HUES64 (cell line): Measurements from ENCODE around the gene FAM81A. TPM values are rescaled to one million over a fixed set of nuclear protein-coding genes. Genes with fewer than 3 reads are reported as not detected.
A peak's percentile ranks its signal among the peaks of the same experiment; 100 is the strongest.
"Not testable (repeated sequence)": the region's sequence is repeated elsewhere in the genome, so short reads cannot be mapped to it uniquely, and the experiment has no call there.

Experiments used
- H3K27ac ChIP-seq: 2 replicates; pipeline ENCODE4 v1.7.0; 2013; ENCODE audit warnings: low read depth, low read length, inconsistent platforms
- H3K27me3 ChIP-seq: 2 replicates; pipeline ENCODE4 v1.6.1; 2013; ENCODE audit warnings: mild to moderate bottlenecking, low read length; ENCODE audit not compliant: insufficient read depth
- H3K36me3 ChIP-seq: 2 replicates; pipeline ENCODE4 v1.6.1; 2013; ENCODE audit warnings: mild to moderate bottlenecking, low read length; ENCODE audit not compliant: insufficient read depth
- H3K4me1 ChIP-seq: 2 replicates; pipeline ENCODE4 v1.6.1; 2013; ENCODE audit warnings: mild to moderate bottlenecking, low read length, moderate library complexity; ENCODE audit not compliant: insufficient read depth
- H3K4me3 ChIP-seq: 2 replicates; pipeline ENCODE4 v1.5.1; 2013; ENCODE audit warnings: mild to moderate bottlenecking, low read length, moderate library complexity
- H3K9ac ChIP-seq: 2 replicates; pipeline ENCODE4 v1.6.1; 2013; ENCODE audit warnings: mild to moderate bottlenecking, low read depth, low read length
- H3K9me3 ChIP-seq: 2 replicates; pipeline ENCODE4 v1.6.1; 2013; ENCODE audit warnings: low read depth, low read length; ENCODE audit not compliant: insufficient read depth
- WGBS: fragments of 150-250, 120-280 bp; methylation state at CpG from one replicate; pipeline ENCODE4 v1.1.7; 2013; ENCODE audit warnings: missing lambda C conversion rate; 5-methylcytosine and 5-hydroxymethylcytosine counted together
- polyA plus RNA-seq, 2 experiments: library from polyadenylated mRNA; stranded (reverse); fragments of 50-300 nt; gene quantifications; one replicate each; pipeline ENCODE4 v1.2.3, GENCODE V29; 2013

Gene FAM81A
- 0.90 TPM for polyA plus RNA-seq (2013, experiment 1 of 2)
- polyA plus RNA-seq (2013, experiment 2 of 2) = 1.6 TPM

- Histone ChIP-seq H3K4me3 (peak within 1 kb of the TSS; percentile 81), H3K27me3 (peaks cover 80% of the 10 kb centered on the region), H3K9me3 (no peaks in the 10 kb centered on the region), H3K27ac (no peak within 1 kb of the TSS), H3K36me3 (no peaks in the 10 kb centered on the region), H3K9ac (peak within 1 kb of the TSS; percentile 48; the same call in 1 of the 2 replicates), H3K4me1 (peaks cover 6% of the 10 kb centered on the region; the same call in 1 of the 2 replicates)
- WGBS = under 1% methylated on average over 96 of the region's 96 CpGs
Observed at GRCh38 chr15:59437817-59438624, at the start of gene FAM81A. FAM81A (plus strand) TSS chr15:59438186; CDS start chr15:59458627, 20,441 bp downstream.

- Histone ChIP-seq H3K4me1 (0 out of 2 replicates have a peak, but pooled peaks cover 4% of the 10 kb centered on the region), H3K27ac (no peak overlapping the region), H3K27me3 (no peaks in the 10 kb centered on the region), H3K9me3 (no peaks in the 10 kb centered on the region), H3K4me3 (no peak overlapping the region), H3K36me3 (no peaks in the 10 kb centered on the region), H3K9ac (no peak overlapping the region)
- no CpG with 5 or more reads among the region's 3 CpGs for WGBS
Observed at GRCh38 chr15:59388670-59389069, 49.3 kb upstream of the FAM81A start.

- no peak overlapping the region for H3K27ac ChIP-seq
- no peaks in the 10 kb centered on the region for H3K9me3 ChIP-seq
- WGBS = 83% methylated on average over 5 of the region's 5 CpGs
- H3K4me3 ChIP-seq = no peak overlapping the region
- no peak overlapping the region for H3K9ac ChIP-seq
- no peaks in the 10 kb centered on the region for H3K27me3 ChIP-seq
- 0 out of 2 replicates have a peak, but pooled peaks cover 4% of the 10 kb centered on the region for H3K4me1 ChIP-seq
- no peaks in the 10 kb centered on the region for H3K36me3 ChIP-seq
Observed at GRCh38 chr15:59392299-59392698, 45.7 kb upstream of the FAM81A start.

- H3K27me3 ChIP-seq = peaks cover 3% of the 10 kb centered on the region; the same call in 1 of the 2 replicates
- H3K9ac ChIP-seq = no peak overlapping the region
- H3K27ac ChIP-seq = no peak overlapping the region
- H3K36me3 ChIP-seq = no peaks in the 10 kb centered on the region
- H3K4me3 ChIP-seq = no peak overlapping the region
- H3K4me1 ChIP-seq = 0 out of 2 replicates have a peak, but pooled peaks cover 4% of the 10 kb centered on the region
- H3K9me3 ChIP-seq = no peaks in the 10 kb centered on the region
- 93% methylated on average over 9 of the region's 9 CpGs for WGBS
Observed at GRCh38 chr15:59394166-59394661, 43.8 kb upstream of the FAM81A start.

GRCh38 chr15:59396211-59396610, 41.8 kb upstream of the FAM81A start:
- Histone ChIP-seq H3K27ac (no peak overlapping the region), H3K9ac (no peak overlapping the region), H3K4me1 (peaks cover 11% of the 10 kb centered on the region), H3K9me3 (no peaks in the 10 kb centered on the region), H3K4me3 (no peak overlapping the region), H3K27me3 (peaks cover 16% of the 10 kb centered on the region; the same call in 1 of the 2 replicates), H3K36me3 (no peaks in the 10 kb centered on the region)
- WGBS = 88% methylated on average over 3 of the region's 3 CpGs

- H3K36me3 ChIP-seq = no peaks in the 10 kb centered on the region
- H3K27me3 ChIP-seq = peaks cover 16% of the 10 kb centered on the region; the same call in 1 of the 2 replicates
- no peak overlapping the region for H3K27ac ChIP-seq
- H3K4me1 ChIP-seq = peaks cover 16% of the 10 kb centered on the region
- no peak overlapping the region for H3K4me3 ChIP-seq
- no peaks in the 10 kb centered on the region for H3K9me3 ChIP-seq
- WGBS = 86% methylated on average over 2 of the region's 3 CpGs
- no peak overlapping the region for H3K9ac ChIP-seq
Observed at GRCh38 chr15:59396679-59397078, 41.3 kb upstream of the FAM81A start.

GRCh38 chr15:59398220-59398619, 39.8 kb upstream of the FAM81A start:
- Histone ChIP-seq H3K36me3 (no peaks in the 10 kb centered on the region), H3K9ac (no peak overlapping the region), H3K27ac (no peak overlapping the region), H3K4me3 (no peak overlapping the region), H3K9me3 (no peaks in the 10 kb centered on the region), H3K27me3 (peaks cover 19% of the 10 kb centered on the region; the same call in 1 of the 2 replicates), H3K4me1 (peaks cover 18% of the 10 kb centered on the region)
- WGBS = 100% methylated on average over 1 of the region's 1 CpG

GRCh38 chr15:59399465-59400102, 38.4 kb upstream of the FAM81A start:
- H3K9ac ChIP-seq = no peak overlapping the region
- no peaks in the 10 kb centered on the region for H3K9me3 ChIP-seq
- 86% methylated on average over 7 of the region's 7 CpGs for WGBS
- no peak overlapping the region for H3K27ac ChIP-seq
- H3K36me3 ChIP-seq = no peaks in the 10 kb centered on the region
- no peak overlapping the region for H3K4me3 ChIP-seq
- peaks cover 19% of the 10 kb centered on the region; the same call in 1 of the 2 replicates for H3K27me3 ChIP-seq
- peaks cover 18% of the 10 kb centered on the region for H3K4me1 ChIP-seq

- Histone ChIP-seq H3K9ac (no peak overlapping the region), H3K36me3 (no peaks in the 10 kb centered on the region), H3K27me3 (peaks cover 24% of the 10 kb centered on the region; the same call in 1 of the 2 replicates), H3K9me3 (no peaks in the 10 kb centered on the region), H3K27ac (no peak overlapping the region), H3K4me1 (peaks cover 18% of the 10 kb centered on the region), H3K4me3 (no peak overlapping the region)
- 85% methylated on average over 13 of the region's 13 CpGs for WGBS
Observed at GRCh38 chr15:59400103-59400813, 37.7 kb upstream of the FAM81A start.

- not testable (repeated sequence) for H3K27ac ChIP-seq, H3K9me3 ChIP-seq, H3K4me3 ChIP-seq, H3K36me3 ChIP-seq, H3K9ac ChIP-seq
- Histone ChIP-seq H3K27me3 (peaks cover 24% of the 10 kb centered on the region; the same call in 1 of the 2 replicates), H3K4me1 (peaks cover 18% of the 10 kb centered on the region)
- WGBS = 78% methylated on average over 10 of the region's 10 CpGs
Observed at GRCh38 chr15:59401051-59401823, 36.7 kb upstream of the FAM81A start.
